ENCODE measurements around the gene PCBP2.

GRCh38 chr12:53463802-53464560 is 12.1 kb downstream of the PCBP2 start:
- TF ChIP-seq CEBPB (IDR thresholded peaks at IDR 0.05) (no peak), REST (IDR thresholded peaks at IDR 0.05; ENCODE audit: low read depth) (no peak), ZBTB7A (IDR thresholded peaks at IDR 0.05; ENCODE audit: low read depth) (no peak), NFIC (IDR thresholded peaks at IDR 0.05) (no peak)
